GM18526 (cell line): ENCODE measurements around the gene GPLD1.

Source experiments
- POLR2A ChIP-seq: IDR thresholded peaks from 3 replicates; pipeline ENCODE4 v1.6.1; 2011; ENCODE audit not compliant: insufficient read length; ENCODE audit errors: extremely low read depth

The GPLD1 gene

GRCh38 chr6:24489470-24489869 is at the start of gene GPLD1:
TSS of gene GPLD1 (minus strand) at chr6:24489578. CDS start at chr6:24489511, 67 bp downstream.
- TF ChIP-seq POLR2A, result no peak

- TF ChIP-seq POLR2A, result no peak
These were observed 48.5 kb upstream of the GPLD1 start for GRCh38 chr6:24537771-24538385.

- no peak for TF ChIP-seq POLR2A
These were observed 47.8 kb upstream of the GPLD1 start for GRCh38 chr6:24537082-24537699.

- no peak for TF ChIP-seq POLR2A
These were observed 47.1 kb upstream of the GPLD1 start for GRCh38 chr6:24536466-24536865.

GRCh38 chr6:24535210-24535609 is 45.8 kb upstream of the GPLD1 start:
- no peak for TF ChIP-seq POLR2A

GRCh38 chr6:24534329-24534728 is 45.0 kb upstream of the GPLD1 start:
- no peak for TF ChIP-seq POLR2A

- no peak for TF ChIP-seq POLR2A
These were observed 40.6 kb upstream of the GPLD1 start for GRCh38 chr6:24529985-24530384.

- TF ChIP-seq POLR2A, result no peak
These were observed 35.4 kb upstream of the GPLD1 start for GRCh38 chr6:24524805-24525204.

GRCh38 chr6:24524329-24524728 is 35.0 kb upstream of the GPLD1 start:
- TF ChIP-seq POLR2A, result no peak

- no peak for TF ChIP-seq POLR2A
These were observed 33.1 kb upstream of the GPLD1 start for GRCh38 chr6:24522228-24523176.

- TF ChIP-seq POLR2A, result no peak
These were observed 31.7 kb upstream of the GPLD1 start for GRCh38 chr6:24520929-24521546.

GRCh38 chr6:24517659-24518543 is 28.5 kb upstream of the GPLD1 start:
- peak; percentile 42 for TF ChIP-seq POLR2A

GRCh38 chr6:24513602-24514001 is 24.2 kb upstream of the GPLD1 start:
- no peak for TF ChIP-seq POLR2A

- TF ChIP-seq POLR2A, result no peak
These were observed 17.6 kb upstream of the GPLD1 start for GRCh38 chr6:24506814-24507520.
